OCI-LY7 (cell line): ENCODE results near the gene CTNNBIP1. TPM values are rescaled to one million over a fixed set of nuclear protein-coding genes. Genes with fewer than 3 reads are reported as not detected.
"Not testable (repeated sequence)": the region's sequence is repeated elsewhere in the genome, so short reads cannot be mapped to it uniquely, and the experiment has no call there.

ENCODE experiments used
- BruUV-seq: library from RNA; stranded (reverse); fragments of 400-500 nt; replicated peaks from 2 replicates; lab custom pipeline; 2021; lab: Mats Ljungman, UMichigan
- CTCF ChIA-PET: fragments of 300-600 bp; sonication (Branson Sonifier 250); formaldehyde crosslinking; loops from one replicate; lab custom pipeline; 2022; ENCODE audit warnings: antibody characterized with exemption; ENCODE audit not compliant: unreplicated experiment; lab: Charles Lee
- POLR2A ChIA-PET: fragments of 300-600 bp; sonication (Branson Sonifier 250); formaldehyde crosslinking; loops from one replicate; lab custom pipeline; 2022; ENCODE audit warnings: antibody characterized with exemption; lab: Charles Lee
- DNase-seq: peaks from one replicate; pipeline ENCODE4 v3.0.0-alpha.2; 2015; ENCODE audit warnings: low spot score
- H2AFZ ChIP-seq: fragments of 200-600 bp; sonication (generic), shearing (Covaris generic); 2 replicates; pipeline ENCODE4 v1.6.1; 2014; ENCODE audit warnings: mild to moderate bottlenecking, antibody characterized with exemption, low read length, moderate library complexity
- H3K27ac ChIP-seq: fragments of 200-600 bp; sonication (generic); 2 replicates; pipeline ENCODE4 v1.5.1; 2014; ENCODE audit warnings: mixed run types, low read depth, mild to moderate bottlenecking, moderate library complexity, low read length, inconsistent platforms; ENCODE audit not compliant: poor library complexity, severe bottlenecking
- H3K36me3 ChIP-seq: fragments of 200-600 bp; sonication (generic); 2 replicates; pipeline ENCODE4 v1.6.1; 2014; ENCODE audit warnings: mild to moderate bottlenecking, antibody characterized with exemption, low read length, moderate library complexity, mixed read lengths; ENCODE audit not compliant: insufficient read depth
- H3K4me1 ChIP-seq: fragments of 200-600 bp; sonication (generic); 2 replicates; pipeline ENCODE4 v1.5.1; 2014; ENCODE audit warnings: mild to moderate bottlenecking, low read length; ENCODE audit not compliant: insufficient read depth, poor library complexity, severe bottlenecking
- H3K4me2 ChIP-seq: fragments of 200-600 bp; sonication (generic); 2 replicates; pipeline ENCODE4 v1.6.1; 2014; ENCODE audit warnings: mild to moderate bottlenecking, low read length
- H3K4me3 ChIP-seq: fragments of 200-600 bp; sonication (generic); 2 replicates; pipeline ENCODE4 v1.5.1; 2014; ENCODE audit warnings: mild to moderate bottlenecking, low read depth, low read length; ENCODE audit not compliant: poor library complexity, severe bottlenecking
- H3K79me2 ChIP-seq: fragments of 200-600 bp; sonication (generic); 2 replicates; pipeline ENCODE4 v1.6.1; 2016; ENCODE audit warnings: low read depth, mild to moderate bottlenecking, low read length, moderate library complexity, mixed read lengths; ENCODE audit not compliant: insufficient read depth
- H3K9me2 ChIP-seq: fragments of 200-600 bp; sonication (generic); 2 replicates; pipeline ENCODE4 v1.6.1; 2016; ENCODE audit warnings: mild to moderate bottlenecking, low read length, mixed read lengths; ENCODE audit not compliant: insufficient read depth
- H3K9me3 ChIP-seq: fragments of 200-600 bp; sonication (generic); 2 replicates; pipeline ENCODE4 v1.6.1; 2014; ENCODE audit warnings: mild to moderate bottlenecking, mixed run types, low read length, mixed read lengths
- H4K20me1 ChIP-seq: fragments of 200-600 bp; sonication (generic); 2 replicates; pipeline ENCODE4 v1.6.1; 2014; ENCODE audit warnings: mild to moderate bottlenecking, antibody characterized with exemption, low read length, moderate library complexity, mixed read lengths; ENCODE audit not compliant: insufficient read depth
- CTCF ChIP-seq: fragments of 200-600 bp; sonication (generic); conservative IDR thresholded peaks from 2 replicates; pipeline ENCODE4 v1.5.1; 2014; ENCODE audit warnings: mild to moderate bottlenecking, antibody characterized with exemption, low read length, moderate library complexity, mixed read lengths
- EZH2phosphoT487 ChIP-seq: fragments of 200-600 bp; sonication (generic); IDR thresholded peaks from 2 replicates; pipeline ENCODE4 v1.6.1; 2018; ENCODE audit warnings: low read depth, borderline replicate concordance, mild to moderate bottlenecking, mixed run types, antibody characterized with exemption, low read length, moderate library complexity, mixed read lengths
- intact Hi-C: fragments of 100-400 bp; cut with micrococcal nuclease; formaldehyde crosslinking; loops from one replicate; pipeline ENCODE4 v1.10.0; 2022; ENCODE audit not compliant: unreplicated experiment
- total RNA-seq, 2 experiments: library from RNA; depleted of rRNA in 1 of 2; stranded (reverse); fragments of >200 nt in 1 of 2; shearing (Covaris generic) in 1 of 2; gene quantifications; 2 replicates each; pipeline ENCODE4 v1.2.3, GENCODE V29; 2014 to 2022

CTNNBIP1 gene
- total RNA-seq, 2 experiments from 2014 or later = 14.7 to 17.4 TPM

GRCh38 chr1:9920606-9921005 lies 10.5 kb upstream of the CTNNBIP1 start:
- DNase-seq = no peak
- Histone ChIP-seq H3K36me3 (no peaks in the 10 kb centered on the region), H3K79me2 (no peaks in the 10 kb centered on the region), H3K27ac (no peak overlapping the region), H3K9me3 (no peaks in the 10 kb centered on the region), H3K4me2 (no peak overlapping the region), H3K4me3 (no peak overlapping the region), H2AFZ (no peak overlapping the region), H3K9me2 (no peaks in the 10 kb centered on the region), H3K4me1 (no peaks in the 10 kb centered on the region), H4K20me1 (no peaks in the 10 kb centered on the region)
- no peak for TF ChIP-seq CTCF
- no peak for TF ChIP-seq EZH2phosphoT487
- CTCF ChIA-PET = no interaction called here
- no TSS peak for BruUV-seq
- POLR2A ChIA-PET = no interaction called here
- intact Hi-C loops = no loop called here

GRCh38 chr1:9917901-9918300 lies 7.8 kb upstream of the CTNNBIP1 start:
- ChIA-PET CTCF (interaction anchor here (0.6 kb wide), 1 partner anchor 12 kb away, joined by 3 read pairs; no protein-coding TSS in a partner anchor), POLR2A (interaction anchor here (0.6 kb wide), 1 partner anchor 1125 kb away, joined by 4 read pairs; no protein-coding TSS in a partner anchor)
- H3K9me2 ChIP-seq = no peaks in the 10 kb centered on the region
- intact Hi-C loops = no loop called here
- no peaks in the 10 kb centered on the region for H3K9me3 ChIP-seq
- no TSS peak for BruUV-seq
- DNase-seq = no peak
- no peaks in the 10 kb centered on the region for H3K4me1 ChIP-seq
- H3K27ac ChIP-seq = no peak overlapping the region
- H2AFZ ChIP-seq = no peak overlapping the region
- no peak overlapping the region for H3K4me2 ChIP-seq
- no peak overlapping the region for H3K4me3 ChIP-seq
- TF ChIP-seq CTCF (no peak), EZH2phosphoT487 (no peak)
- no peaks in the 10 kb centered on the region for H4K20me1 ChIP-seq
- no peaks in the 10 kb centered on the region for H3K36me3 ChIP-seq
- H3K79me2 ChIP-seq = no peaks in the 10 kb centered on the region

GRCh38 chr1:9917495-9917894 lies 7.4 kb upstream of the CTNNBIP1 start:
- DNase-seq, H4K20me1 ChIP-seq, H3K27ac ChIP-seq, H2AFZ ChIP-seq, H3K79me2 ChIP-seq, BruUV-seq, H3K36me3 ChIP-seq, H3K4me1 ChIP-seq, H3K4me3 ChIP-seq, H3K4me2 ChIP-seq, H3K9me2 ChIP-seq, intact Hi-C loops, H3K9me3 ChIP-seq: not testable (repeated sequence)
- POLR2A ChIA-PET = interaction anchor here (0.6 kb wide), 2 partner anchors 101 to 128 kb away, joined by 5 to 6 read pairs; no protein-coding TSS in a partner anchor
- CTCF ChIA-PET = interaction anchor here (0.6 kb wide), 1 partner anchor 11 kb away, joined by 3 read pairs; no protein-coding TSS in a partner anchor
